ENCODE measurements around the gene ATP1B3. TPM values are rescaled to one million over a fixed set of nuclear protein-coding genes. Genes with fewer than 3 reads are reported as not detected.

ATP1B3 gene

Small RNAs within 50 kb of the gene (small RNA-seq; reads per million reads assigned to genes)
- not detected for gene HMGN2P25 (ENCODE audit: insufficient read depth)
- not detected for gene RNU6-509P (ENCODE audit: insufficient read depth)

All from mesendoderm (in vitro differentiated cells).